Adrenal gland (tissue), 5 donors: Measurements from ENCODE around the gene CSPG5.

Experiments
- POLR2A ChIP-seq, 2 donors: fragments of 450-650 bp; IDR thresholded peaks; one replicate each; pipeline ENCODE4 v1.6.1; 2017; ENCODE audit warnings: antibody characterized with exemption in 2 of 2, mild to moderate bottlenecking in 2 of 2, moderate library complexity in 1 of 2
- TF ChIP-seq, protein P1 (sequence below), 6 experiments: fragments of 450-650 bp in 4 of 6; fragments of 200-600 bp in 2 of 6; sonication (generic) in 1 of 6; IDR thresholded peaks; 1 replicate in 5 of 6; 2 replicates in 1 of 6; pipeline versions ENCODE4 v1.5.1 to v1.8.0; 2016 to 2021; ENCODE audit warnings: antibody characterized with exemption in 6 of 6, mild to moderate bottlenecking in 2 of 6, moderate library complexity in 1 of 6
- donor health status: DM: no; HTN: no; CAD: no.

DNA sequence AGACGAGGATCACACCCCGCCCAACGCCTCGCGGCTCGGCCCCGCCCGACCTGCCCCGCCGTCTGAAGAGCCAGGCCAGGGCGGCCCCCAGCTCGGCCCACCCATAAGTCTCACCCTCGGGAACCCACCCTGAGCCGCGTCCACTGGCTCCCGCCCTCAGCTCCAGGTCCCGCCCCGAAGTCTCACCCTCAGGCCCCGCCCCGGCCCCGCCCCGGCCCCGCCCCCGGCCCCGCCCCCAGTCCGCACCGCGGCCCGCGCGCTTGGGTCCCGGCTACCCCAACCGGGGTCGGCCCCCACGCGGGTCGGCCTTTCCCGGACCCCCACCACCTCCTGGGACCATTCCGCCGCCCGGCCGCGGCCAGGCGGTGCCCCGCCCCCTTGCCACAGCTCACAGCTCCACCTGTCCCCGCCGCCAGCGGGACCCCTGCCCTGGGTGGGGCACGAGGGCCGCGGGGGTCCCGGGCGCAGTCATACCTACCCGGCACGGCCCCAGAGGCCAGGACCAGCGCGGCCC lies 489 bp downstream of the CSPG5 start:
- TF ChIP-seq, protein P1, sequence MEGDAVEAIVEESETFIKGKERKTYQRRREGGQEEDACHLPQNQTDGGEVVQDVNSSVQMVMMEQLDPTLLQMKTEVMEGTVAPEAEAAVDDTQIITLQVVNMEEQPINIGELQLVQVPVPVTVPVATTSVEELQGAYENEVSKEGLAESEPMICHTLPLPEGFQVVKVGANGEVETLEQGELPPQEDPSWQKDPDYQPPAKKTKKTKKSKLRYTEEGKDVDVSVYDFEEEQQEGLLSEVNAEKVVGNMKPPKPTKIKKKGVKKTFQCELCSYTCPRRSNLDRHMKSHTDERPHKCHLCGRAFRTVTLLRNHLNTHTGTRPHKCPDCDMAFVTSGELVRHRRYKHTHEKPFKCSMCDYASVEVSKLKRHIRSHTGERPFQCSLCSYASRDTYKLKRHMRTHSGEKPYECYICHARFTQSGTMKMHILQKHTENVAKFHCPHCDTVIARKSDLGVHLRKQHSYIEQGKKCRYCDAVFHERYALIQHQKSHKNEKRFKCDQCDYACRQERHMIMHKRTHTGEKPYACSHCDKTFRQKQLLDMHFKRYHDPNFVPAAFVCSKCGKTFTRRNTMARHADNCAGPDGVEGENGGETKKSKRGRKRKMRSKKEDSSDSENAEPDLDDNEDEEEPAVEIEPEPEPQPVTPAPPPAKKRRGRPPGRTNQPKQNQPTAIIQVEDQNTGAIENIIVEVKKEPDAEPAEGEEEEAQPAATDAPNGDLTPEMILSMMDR (IDR thresholded peaks at IDR 0.05): no peak
- no peak for TF ChIP-seq POLR2A (IDR thresholded peaks at IDR 0.05)
